GM21619 (cell line): ENCODE results near the gene TNFAIP1.

ENCODE experiments used
- ATAC-seq: cut with Tn5 transposase; IDR thresholded peaks from one replicate; pipeline ENCODE4 v1.9.1; 2021; ENCODE audit not compliant: unreplicated experiment

TNFAIP1 gene

GRCh38 chr17:28344435-28344901 lies 8.9 kb downstream of the TNFAIP1 start:
- no peak for ATAC-seq

GRCh38 chr17:28345419-28346198 lies 10.0 kb downstream of the TNFAIP1 start:
- no peak for ATAC-seq

- ATAC-seq: no peak
These were observed 10.6 kb downstream of the TNFAIP1 start for GRCh38 chr17:28346199-28346580.

- no peak for ATAC-seq
These were observed 11.2 kb downstream of the TNFAIP1 start for GRCh38 chr17:28346746-28347246.

GRCh38 chr17:28347261-28347891 lies 11.8 kb downstream of the TNFAIP1 start:
- no peak for ATAC-seq

GRCh38 chr17:28348979-28349378 lies 13.4 kb downstream of the TNFAIP1 start:
- ATAC-seq: no peak

- no peak for ATAC-seq
These were observed 14.7 kb downstream of the TNFAIP1 start for GRCh38 chr17:28350271-28350670.

GRCh38 chr17:28357061-28357900 lies 21.7 kb downstream of the TNFAIP1 start, which contains the start of gene POLDIP2:
TSS of gene POLDIP2 (minus strand) at chr17:28357527. CDS start at chr17:28357448, 79 bp downstream.
- ATAC-seq: peak; percentile 91

- ATAC-seq: no peak
These were observed 22.3 kb downstream of the TNFAIP1 start for GRCh38 chr17:28357901-28358197.

- no peak for ATAC-seq
These were observed 27.6 kb downstream of the TNFAIP1 start for GRCh38 chr17:28363186-28363585.

- ATAC-seq: no peak
These were observed 28.5 kb downstream of the TNFAIP1 start for GRCh38 chr17:28363776-28364650.

GRCh38 chr17:28364665-28365363 lies 29.3 kb downstream of the TNFAIP1 start, which contains the start of gene SEBOX:
TSS of gene SEBOX (minus strand) at chr17:28365199. CDS start at chr17:28365151, 48 bp downstream.
- ATAC-seq: no peak

GRCh38 chr17:28365487-28365886 lies 29.9 kb downstream of the TNFAIP1 start:
- no peak for ATAC-seq

- no peak for ATAC-seq
These were observed 31.0 kb downstream of the TNFAIP1 start for GRCh38 chr17:28366605-28367004.

- ATAC-seq: no peak
These were observed 32.2 kb downstream of the TNFAIP1 start for GRCh38 chr17:28367641-28368305.

- no peak for ATAC-seq
These were observed 32.8 kb downstream of the TNFAIP1 start for GRCh38 chr17:28368306-28368831.

GRCh38 chr17:28368915-28369683 lies 33.5 kb downstream of the TNFAIP1 start:
- ATAC-seq: no peak

GRCh38 chr17:28369684-28370034 lies 34.1 kb downstream of the TNFAIP1 start:
- ATAC-seq: no peak
